KBM-7 (cell line): ENCODE measurements around the gene SPACA6.
A peak's percentile ranks its signal among the peaks of the same experiment; 100 is the strongest.

Experiments used
- DNase-seq: peaks from one replicate; pipeline ENCODE4 v3.0.0-alpha.2; 2015
- in situ Hi-C: fragments of 300-500 bp; cut with MboI; formaldehyde crosslinking; loops from 2 replicates; pipeline ENCODE4 v1.14.3; 2020; ENCODE audit warnings: low sequenced_read_pairs, low pct_unique_long_range_greater_than_20kb, mixed read lengths

Gene SPACA6

DNA sequence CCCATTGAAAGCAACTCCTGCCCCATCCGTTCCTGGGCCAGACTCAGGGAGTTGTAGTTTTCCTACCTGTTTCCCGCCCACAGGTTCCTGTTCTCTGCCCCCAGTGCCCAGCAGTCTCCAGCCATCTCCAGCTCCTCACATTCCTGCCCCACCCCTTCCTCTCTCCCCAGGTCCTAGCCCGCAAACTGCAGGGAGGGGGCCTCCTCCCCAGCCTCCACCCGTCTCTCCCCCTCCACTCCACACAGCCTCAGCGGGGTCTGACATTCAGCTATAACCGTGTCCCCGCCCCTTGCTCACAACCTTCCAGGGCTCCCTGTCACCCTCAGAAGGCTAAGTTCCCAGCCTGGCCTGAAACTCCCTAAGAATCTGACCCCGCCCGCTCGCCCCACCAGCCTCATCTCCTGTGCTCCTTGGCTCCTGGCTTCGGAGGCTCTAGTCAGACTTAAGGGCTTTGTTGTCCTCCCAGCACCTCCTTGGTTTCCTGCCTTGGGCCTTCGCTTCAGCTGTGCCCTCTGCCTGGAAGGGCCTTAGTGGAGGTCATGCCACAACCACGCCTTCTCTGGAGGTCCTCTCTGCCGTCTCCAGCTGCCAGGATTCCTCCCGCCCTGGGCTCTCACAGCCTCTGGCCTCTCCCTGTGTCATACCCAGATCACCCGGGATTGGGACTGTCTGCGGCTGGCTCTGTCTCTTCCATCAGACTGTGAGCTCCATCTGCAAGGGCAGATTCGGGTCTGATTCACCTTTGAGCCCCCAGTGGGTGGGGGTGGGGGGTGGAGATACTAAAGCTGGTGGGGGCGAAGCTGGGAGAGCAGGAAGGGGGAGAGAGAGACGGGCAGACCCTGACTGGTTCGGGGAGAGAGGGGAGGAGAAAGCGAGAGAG, 5.1 kb upstream of the SPACA6 start:
- peak; percentile 58 for DNase-seq
- in situ Hi-C loops = no loop called here

DNA sequence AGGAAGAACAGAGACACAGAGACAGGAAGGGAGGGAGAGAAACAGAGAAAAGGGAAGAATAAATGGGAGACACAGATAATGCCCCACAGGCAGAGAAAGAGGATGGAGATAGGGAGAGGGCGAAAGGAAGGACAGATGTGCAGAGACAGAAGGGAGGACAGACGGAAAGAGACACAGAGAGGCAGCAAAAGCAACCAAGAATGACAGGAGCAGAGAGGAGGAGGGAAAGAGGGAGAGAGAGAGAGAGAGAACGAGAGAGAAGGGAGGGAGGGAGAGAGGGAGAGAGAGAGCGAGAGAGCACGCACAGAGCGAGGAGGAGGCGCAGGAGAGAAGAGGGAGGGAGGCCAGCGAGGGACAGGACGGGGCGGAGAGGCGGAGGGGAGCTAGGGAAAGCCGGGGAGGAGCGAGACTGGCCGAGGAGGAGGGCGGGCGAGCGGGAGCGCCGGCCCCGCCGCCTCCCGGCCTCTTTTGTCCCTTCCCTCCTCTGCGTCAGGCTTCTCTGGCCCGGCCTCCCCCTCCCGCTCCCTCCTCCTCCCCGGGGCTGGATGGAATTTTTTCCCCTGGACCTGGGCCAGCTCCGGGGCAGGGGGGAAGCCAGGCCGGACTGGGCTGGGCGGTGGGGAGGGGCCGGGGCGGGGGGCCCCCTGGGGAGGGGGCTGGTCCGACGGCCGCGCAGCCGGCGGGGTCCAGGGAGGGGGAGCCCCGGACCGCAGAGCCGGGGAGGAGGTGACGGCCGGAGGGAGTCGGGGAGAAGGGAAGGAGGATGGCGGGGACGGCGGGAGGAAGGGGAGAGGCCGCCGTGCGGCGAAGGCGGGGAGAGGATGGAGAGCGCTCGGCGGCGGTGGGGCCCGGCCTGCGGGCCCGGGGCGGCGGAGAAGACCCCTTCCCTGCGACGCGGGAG, 4.2 kb upstream of the SPACA6 start:
- in situ Hi-C loops = no loop called here
- peak; percentile 73 for DNase-seq

DNA sequence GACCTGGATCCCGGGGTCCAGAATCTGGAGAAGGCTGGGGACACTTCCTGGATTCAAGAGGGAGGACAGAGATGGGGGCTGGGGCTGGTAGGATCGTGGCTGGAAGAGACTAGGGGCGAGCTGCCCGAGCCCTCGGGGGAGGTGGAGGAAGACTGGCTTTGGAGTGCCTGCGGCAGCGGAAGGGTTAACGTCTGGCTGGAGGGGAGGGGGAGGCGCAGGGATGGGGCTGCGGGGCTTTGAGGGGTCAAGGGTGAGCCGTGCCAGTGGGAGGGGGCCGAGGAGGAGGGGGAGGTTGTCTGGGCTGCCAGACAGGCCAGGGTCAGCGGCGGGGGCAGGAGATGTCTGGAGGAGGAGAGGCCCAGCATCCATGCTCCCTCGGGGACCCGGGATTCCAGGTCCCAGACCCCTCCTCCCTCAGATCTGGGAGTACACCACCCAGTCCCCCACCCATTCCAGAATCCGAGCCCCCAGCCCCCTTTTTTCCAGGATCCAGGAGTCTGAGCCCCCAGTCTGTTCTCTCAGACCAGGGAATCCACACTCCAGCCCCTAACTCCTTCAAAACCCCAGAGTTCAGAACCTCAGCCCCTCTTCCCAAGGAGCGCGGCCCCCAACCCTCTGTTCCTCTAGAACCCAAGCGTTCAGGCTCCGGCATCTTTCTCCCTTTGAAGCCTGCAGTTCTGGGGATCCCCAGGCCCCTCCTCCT, 3.2 kb upstream of the SPACA6 start:
- no peak for DNase-seq
- in situ Hi-C loops = no loop called here

DNA sequence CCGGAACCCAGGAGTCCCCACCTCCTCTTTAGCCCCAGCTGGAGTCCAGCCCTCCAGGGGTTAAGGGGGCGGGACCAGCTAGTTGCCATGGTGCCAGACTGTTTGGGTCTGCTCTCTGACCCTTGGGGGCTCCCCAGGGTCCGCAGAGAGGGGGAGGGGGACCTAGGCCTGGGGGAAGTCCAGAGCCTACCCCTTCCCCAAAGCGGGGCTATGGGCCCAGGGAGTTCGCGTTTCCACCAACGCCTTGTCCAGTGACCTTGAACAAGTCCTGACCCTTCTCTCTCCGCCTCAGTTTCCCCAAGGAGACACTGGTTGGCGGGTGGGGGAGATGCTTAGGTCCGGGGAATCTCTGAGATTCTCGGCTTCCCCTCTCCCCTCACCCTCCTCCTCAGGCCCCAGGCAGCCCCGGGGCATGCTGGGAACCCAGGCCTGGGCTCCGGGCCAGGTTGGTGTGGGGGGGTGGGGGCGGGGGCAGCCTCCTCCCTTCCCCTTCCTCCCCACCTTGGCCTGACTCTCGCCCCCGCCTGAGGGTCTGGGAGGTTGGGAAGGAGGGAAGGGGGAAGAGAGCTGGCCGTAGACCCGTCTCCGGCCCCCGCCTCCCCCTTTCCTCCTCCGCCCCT, 2.6 kb upstream of the SPACA6 start:
- peak; percentile 78 for DNase-seq
- in situ Hi-C loops = no loop called here

DNA sequence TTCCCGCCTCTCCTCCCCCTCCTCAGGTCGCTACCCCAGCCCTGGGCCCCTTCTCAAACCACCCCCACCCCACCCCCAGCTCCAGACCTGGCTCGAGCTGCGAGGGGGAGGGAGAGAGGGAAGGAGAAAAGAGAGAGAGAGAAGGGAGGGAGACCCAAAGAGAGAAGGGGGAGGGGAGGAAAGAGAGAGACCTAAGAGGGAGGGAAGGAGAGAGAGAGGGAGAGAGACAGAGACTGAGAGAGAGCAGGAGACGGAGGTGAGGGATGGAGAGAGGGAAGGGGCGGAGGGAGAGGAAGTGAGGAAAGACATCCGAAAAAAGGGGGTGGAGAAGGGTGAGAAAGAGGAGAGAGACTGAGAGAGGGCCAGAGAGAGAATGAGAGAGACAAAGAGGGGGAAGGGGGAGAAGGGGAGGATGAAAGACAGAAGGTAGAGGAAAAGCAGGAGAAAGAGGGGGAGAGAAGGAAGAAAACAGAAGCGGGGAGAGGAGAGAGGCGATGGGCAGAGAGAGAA, 2.0 kb upstream of the SPACA6 start:
- peak; percentile 33 for DNase-seq
- in situ Hi-C loops = no loop called here

DNA sequence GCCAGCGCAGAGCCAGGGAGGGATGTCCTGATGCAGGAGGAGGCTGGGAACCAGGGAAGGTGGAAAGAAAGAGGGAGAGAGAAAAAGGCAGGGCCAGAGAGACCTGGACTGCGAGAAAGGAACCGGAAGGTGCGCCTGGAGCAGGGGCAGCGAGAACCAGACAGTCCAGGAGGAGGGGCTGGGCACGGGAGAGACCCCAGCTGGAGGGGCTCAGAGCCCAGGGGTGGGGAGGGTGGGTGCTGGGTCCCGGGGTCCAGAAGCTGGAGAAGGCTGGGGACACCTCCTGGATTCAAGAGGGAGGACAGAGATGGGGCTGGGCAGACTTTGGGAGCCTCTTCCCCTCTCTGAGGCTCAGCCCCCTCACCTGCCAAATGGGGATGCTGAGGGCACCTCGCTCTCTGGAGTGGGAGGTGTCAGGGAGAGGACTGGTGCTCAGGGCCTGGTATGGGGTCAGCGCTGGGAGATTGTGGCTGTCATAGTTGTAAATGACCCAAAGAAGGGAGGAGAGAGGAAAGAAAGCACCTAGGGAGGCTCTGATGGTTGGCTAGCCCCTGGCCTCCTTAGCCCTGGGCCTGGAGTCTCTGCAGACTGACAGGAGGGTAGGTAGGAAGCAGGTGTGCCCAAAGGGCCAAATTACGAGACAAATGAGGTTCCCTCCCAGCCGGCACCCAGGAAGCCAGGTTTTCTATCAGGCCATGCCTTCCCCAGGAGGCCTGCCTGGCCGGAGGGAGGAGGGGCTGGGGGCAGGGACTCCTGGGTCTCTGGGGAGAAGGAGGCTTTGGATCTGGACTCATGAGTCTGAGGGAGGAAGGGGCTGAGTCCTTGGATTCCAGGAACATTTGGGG, 1.3 kb upstream of the SPACA6 start:
- in situ Hi-C loops = no loop called here
- DNase-seq = no peak

DNA sequence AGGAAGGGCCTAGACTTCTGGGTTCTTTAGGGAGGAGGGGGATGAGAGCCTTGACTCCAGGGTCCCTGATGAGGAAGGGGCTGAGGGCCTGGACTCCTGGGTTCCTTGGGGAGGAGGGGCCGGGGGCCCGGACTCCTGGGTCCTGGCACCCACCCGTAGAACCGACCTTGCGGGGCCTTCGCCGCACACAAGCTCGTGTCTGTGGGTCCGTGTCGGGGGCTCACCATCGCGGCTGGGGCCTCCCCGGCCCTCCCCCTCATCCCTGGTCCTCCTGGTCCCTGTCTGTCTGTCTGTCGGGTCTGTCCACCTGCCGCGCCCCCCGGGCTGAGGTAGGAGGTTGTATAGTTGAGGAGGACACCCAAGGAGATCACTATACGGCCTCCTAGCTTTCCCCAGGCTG, 662 bp upstream of the SPACA6 start:
- in situ Hi-C loops = no loop called here
- DNase-seq = no peak

DNA sequence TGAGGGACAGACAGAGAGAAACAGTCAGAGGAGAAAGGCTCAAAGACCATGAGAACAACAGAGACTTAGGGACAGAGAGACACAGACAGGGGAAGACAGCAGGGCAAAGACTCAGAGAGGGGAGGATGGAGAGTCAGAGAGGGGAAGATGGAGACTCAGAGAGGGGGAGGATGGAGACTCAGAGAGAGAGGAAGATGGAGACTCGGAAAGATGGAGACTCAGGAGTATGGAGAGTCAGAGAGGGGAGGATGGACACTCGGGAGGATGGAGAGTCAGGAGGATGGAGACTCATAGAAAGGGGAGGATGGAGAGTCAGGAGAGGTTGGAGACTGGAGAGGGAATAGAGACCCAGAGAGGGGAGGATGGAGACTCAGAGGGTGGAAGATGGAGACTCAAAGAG, 689 bp downstream of the SPACA6 start:
- in situ Hi-C loops = no loop called here
- no peak for DNase-seq

DNA sequence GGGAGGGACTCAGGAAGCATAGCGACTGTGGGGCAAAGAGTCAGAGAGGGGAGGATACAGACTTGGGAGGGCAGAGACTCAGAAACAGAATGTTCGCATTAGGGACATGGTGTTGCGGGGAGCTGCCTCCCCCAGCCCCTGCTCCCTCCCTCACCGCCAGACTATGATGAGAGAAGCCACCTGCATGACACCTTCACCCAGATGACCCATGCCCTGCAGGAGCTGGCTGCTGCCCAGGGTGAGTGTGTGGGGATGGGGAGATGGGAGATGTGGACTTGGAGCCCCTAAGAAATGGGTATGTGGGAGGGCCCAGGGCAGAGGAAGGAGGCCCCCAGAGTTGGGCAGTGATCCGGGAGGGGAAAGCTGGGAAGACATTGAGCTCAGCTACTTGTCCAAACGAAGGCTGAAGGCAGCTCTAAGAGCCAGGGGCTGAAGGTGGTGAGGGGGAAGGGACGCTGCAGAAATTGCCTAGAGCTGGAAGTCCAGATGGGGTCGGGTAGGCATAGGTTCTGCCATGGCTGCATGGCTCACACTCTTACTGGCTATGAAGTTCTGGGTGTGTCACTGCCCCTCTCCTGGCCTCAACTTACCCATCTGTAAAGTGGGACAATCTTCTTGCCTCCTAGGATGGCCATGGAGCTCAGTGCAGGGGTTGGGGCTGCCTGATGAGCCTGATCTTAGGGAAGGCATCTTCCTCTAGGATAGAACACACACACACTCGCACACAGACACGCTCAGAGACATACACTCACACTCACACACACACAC, 1.4 kb downstream of the SPACA6 start:
- DNase-seq = no peak
- in situ Hi-C loops = no loop called here

DNA sequence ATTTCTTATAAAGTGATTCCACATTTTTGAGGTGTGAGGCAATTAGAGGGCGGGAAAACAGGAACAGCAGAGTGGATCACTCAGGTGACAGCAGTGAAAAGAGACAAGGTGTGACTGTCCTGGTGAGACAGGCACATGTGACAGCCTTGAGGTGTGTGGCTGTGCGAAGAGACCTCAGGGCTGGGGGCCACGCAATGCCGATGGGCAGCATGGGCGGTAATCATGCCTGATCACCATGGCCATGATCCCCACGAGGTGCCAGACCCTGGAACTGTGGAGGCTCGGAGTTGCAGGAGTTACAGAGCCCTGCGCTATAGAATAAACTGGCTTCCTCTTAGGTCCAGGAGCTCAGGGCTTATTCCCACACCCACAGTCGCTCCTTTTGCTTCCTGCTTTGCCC, 2.0 kb downstream of the SPACA6 start:
- in situ Hi-C loops = no loop called here
- no peak for DNase-seq

DNA sequence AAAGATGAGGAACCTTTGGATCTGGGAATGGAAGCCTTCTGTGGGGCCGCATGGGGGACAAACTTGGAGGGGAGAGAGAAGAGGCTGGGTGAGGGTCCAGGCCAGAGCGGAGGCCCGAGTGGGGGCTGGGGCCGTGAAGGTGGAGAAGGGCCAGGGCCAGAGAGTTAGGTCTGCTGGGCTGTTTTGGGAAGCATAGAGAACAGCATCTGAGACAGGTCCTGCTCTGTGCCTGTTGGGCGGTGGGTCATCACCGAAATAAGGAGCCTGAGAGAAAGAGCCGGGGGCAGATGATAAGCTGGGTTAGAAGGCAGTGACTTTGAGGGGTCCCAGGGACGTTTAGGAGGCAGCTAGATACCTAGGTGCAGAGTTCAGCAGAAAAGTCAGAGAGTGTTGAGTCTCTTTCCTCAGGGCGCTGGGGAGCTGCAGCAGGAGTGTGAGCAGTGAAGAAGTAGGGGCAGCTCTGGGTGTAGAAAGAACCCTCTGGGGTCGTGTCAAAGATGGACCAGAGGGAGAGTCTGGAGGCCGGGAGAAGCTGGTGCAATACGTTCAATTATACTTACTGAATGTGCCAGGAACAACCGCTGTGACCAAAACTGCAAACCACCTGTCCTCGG, 2.7 kb downstream of the SPACA6 start:
- in situ Hi-C loops = no loop called here
- DNase-seq = no peak

DNA sequence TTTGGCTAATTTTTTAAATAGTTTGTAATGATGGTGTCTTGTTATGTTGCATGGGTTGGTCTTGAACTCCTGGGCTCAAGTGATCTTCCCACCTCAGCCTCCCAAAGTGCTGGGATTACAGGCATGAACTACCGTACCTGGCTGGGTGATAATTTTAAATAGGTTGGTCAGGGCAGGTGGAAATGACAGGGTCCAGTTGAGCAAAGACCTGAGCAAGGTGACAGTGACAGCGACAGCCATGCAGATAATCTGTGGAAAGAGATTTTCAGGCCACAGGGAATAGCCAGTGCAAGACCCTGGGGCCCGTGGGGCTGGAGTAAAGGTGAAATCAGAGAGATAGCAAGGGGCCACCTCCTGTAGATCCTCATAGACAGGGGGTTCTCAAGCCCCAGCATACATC, 3.5 kb downstream of the SPACA6 start:
- in situ Hi-C loops = no loop called here

DNA sequence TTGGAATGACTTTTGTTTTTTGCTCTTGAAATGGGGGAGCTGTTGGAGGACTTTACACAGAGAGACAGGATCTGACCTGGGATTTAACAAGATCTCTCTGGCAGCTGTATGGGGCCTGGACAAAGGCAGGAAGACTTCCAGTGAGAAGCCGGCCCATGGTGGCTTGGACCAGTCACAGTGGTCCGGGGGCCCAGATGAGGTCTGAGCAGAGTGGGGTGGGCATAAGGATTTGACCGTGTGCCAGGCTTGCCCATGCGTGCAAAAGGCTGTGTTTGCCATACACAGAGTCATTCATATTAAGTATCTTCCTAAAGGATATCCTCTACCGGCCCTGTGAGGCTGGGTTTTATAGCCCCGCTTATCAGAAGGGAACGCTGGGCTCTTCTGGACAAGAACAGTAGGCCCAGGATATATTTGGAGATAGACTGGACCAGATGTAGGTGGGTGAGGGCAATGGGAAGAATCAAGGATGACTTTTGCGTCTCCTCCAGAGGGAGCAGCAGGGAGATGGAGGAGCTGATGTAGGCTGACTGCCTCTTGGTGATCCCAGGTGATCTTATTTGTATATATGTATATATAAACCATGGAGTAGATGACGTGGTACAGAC, 4.1 kb downstream of the SPACA6 start:
- in situ Hi-C loops = no loop called here
- no peak for DNase-seq

More for the DNA sequence above, 3.5 kb downstream of the SPACA6 start:
- no peak for DNase-seq

DNA sequence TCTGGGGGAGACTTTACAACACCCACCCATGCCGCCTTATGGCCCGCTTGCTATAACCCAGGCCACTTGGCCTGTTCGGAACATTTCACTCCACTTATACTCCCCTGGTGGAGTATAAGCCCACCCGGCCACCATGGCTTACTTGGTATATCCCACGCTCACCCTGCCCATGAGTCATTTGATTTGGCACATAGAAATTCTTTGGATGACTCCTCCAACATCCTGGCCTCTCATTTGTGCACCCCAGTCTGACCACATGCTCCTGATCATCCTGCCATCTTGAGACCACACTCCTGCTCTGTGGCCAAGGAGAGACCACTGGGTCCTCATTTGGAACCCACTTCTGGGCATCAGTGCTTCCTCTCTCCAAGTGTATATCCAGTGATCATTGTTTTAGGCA, 5.2 kb downstream of the SPACA6 start:
- no peak for DNase-seq
- in situ Hi-C loops = no loop called here

DNA sequence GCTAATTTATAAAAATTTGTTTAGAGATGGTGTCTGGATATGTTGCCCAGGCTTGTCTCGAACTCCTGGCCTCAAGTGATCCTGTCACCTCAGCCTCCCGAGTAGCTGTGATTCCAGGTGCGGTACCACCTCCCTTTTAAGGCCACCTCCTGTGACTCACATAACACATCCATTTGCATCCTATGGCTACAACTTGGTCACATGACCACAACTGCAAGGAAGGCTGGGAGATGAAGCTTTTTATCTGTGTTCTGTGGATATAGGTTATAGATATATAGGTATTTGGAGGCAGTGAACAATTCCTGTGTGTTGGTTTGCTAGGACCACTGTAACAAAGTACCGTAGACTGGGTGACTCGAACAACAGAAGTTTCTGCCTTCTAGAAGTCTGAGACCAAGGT, 6.0 kb downstream of the SPACA6 start:
- DNase-seq = no peak
- in situ Hi-C loops = no loop called here

DNA sequence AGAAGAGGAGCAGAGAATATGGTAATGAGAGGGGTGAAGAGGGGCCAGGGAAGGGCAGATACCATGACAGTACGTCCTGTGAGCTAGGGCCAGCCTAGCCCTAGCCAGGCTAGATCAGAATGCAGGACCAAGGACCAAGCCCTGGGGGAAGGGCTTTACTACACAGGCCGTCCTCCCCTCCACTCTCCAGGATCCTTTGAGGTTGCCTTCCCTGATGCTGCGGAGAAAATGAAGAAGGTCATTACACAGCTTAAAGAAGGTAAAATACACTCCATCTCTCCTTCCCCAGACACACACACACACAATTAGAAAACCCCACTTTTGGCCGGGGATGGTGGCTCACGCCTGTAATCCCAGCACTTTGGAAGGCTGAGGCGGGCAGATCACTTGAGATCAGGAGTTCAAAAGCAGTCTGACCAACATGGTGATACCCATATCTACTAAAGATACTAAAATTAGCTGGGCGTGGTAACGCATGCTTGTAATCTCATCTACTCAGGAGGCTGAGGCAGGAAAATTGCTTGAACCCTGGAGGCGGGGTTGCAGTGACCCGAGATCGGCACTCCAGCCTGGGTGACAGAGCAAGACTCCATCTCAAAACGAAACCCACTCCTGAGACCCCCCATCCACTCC, 8.5 kb downstream of the SPACA6 start:
- DNase-seq = no peak
- in situ Hi-C loops = no loop called here
